H9 (cell line): ENCODE data around the gene SWT1. TPM values are rescaled to one million over a fixed set of nuclear protein-coding genes. Genes with fewer than 3 reads are reported as not detected.
A peak's percentile ranks its signal among the peaks of the same experiment; 100 is the strongest.

ENCODE experiments used
- DNase-seq: peaks from one replicate; pipeline ENCODE4 v3.0.0-alpha.2; 2017
- H2AFZ ChIP-seq: one replicate; pipeline ENCODE4 v1.6.1; 2013; ENCODE audit warnings: mild to moderate bottlenecking, low read length, control low read depth, moderate library complexity
- H2AK5ac ChIP-seq: 2 replicates; pipeline ENCODE4 v1.6.1; 2013; ENCODE audit warnings: low read length, control low read depth, mixed read lengths; ENCODE audit not compliant: insufficient read length
- H2BK120ac ChIP-seq: one replicate; pipeline ENCODE4 v1.6.1; 2013; ENCODE audit warnings: low read depth, mild to moderate bottlenecking, low read length, control low read depth, inconsistent platforms; ENCODE audit not compliant: poor library complexity, severe bottlenecking
- H2BK12ac ChIP-seq: 2 replicates; pipeline ENCODE4 v1.6.1; 2013; ENCODE audit warnings: low read length, control low read depth, mixed read lengths, low read depth; ENCODE audit not compliant: insufficient read length
- H2BK15ac ChIP-seq: 2 replicates; pipeline ENCODE4 v1.6.1; 2013; ENCODE audit warnings: low read depth, low read length, control low read depth
- H2BK20ac ChIP-seq: one replicate; pipeline ENCODE4 v1.6.1; 2013; ENCODE audit warnings: low read depth, mild to moderate bottlenecking, low read length, control low read depth, inconsistent platforms; ENCODE audit not compliant: poor library complexity, severe bottlenecking
- H2BK5ac ChIP-seq: 2 replicates; pipeline ENCODE4 v1.6.1; 2013; ENCODE audit warnings: low read length, control low read depth, mixed read lengths; ENCODE audit not compliant: insufficient read length
- H3K14ac ChIP-seq: 2 replicates; pipeline ENCODE4 v1.6.1; 2013; ENCODE audit warnings: low read length, control low read depth; ENCODE audit not compliant: insufficient read depth
- H3K18ac ChIP-seq: 2 replicates; pipeline ENCODE4 v1.6.1; 2013; ENCODE audit warnings: low read depth, mild to moderate bottlenecking, mixed read lengths, low read length, control low read depth; ENCODE audit not compliant: insufficient read length
- H3K23ac ChIP-seq: 2 replicates; pipeline ENCODE4 v1.6.1; 2013; ENCODE audit warnings: low read length, control low read depth, mixed read lengths, low read depth; ENCODE audit not compliant: insufficient read length
- H3K23me2 ChIP-seq: 2 replicates; pipeline ENCODE4 v1.6.1; 2013; ENCODE audit warnings: low read depth, mild to moderate bottlenecking, mixed read lengths, low read length, control low read depth; ENCODE audit not compliant: insufficient read length, poor library complexity, severe bottlenecking
- H3K27ac ChIP-seq: 2 replicates; pipeline ENCODE4 v1.5.1; 2013; ENCODE audit warnings: low read length, control low read depth, mixed read lengths, low read depth; ENCODE audit not compliant: insufficient read length
- H3K27me3 ChIP-seq: 2 replicates; pipeline ENCODE4 v1.6.1; 2013; ENCODE audit warnings: low read length, control low read depth, inconsistent platforms; ENCODE audit not compliant: insufficient read depth
- H3K4ac ChIP-seq: 2 replicates; pipeline ENCODE4 v1.6.1; 2013; ENCODE audit warnings: low read depth, mild to moderate bottlenecking, control low read depth, inconsistent platforms, low read length, moderate library complexity
- H3K4me1 ChIP-seq: 2 replicates; pipeline ENCODE4 v1.6.1; 2013; ENCODE audit warnings: low read length, control low read depth, inconsistent platforms; ENCODE audit not compliant: insufficient read depth
- H3K4me2 ChIP-seq: 2 replicates; pipeline ENCODE4 v1.6.1; 2013; ENCODE audit warnings: low read length, control low read depth, mixed read lengths; ENCODE audit not compliant: insufficient read length, insufficient read depth
- H3K56ac ChIP-seq: 2 replicates; pipeline ENCODE4 v1.6.1; 2013; ENCODE audit warnings: low read depth, mild to moderate bottlenecking, mixed read lengths, low read length, control low read depth; ENCODE audit not compliant: insufficient read length
- H3K79me1 ChIP-seq: 2 replicates; pipeline ENCODE4 v1.6.1; 2013; ENCODE audit warnings: low read depth, mild to moderate bottlenecking, moderate library complexity, low read length, control low read depth, inconsistent platforms; ENCODE audit not compliant: insufficient read depth, poor library complexity, severe bottlenecking
- H3K79me2 ChIP-seq: 2 replicates; pipeline ENCODE4 v1.6.1; 2013; ENCODE audit warnings: low read length, control low read depth, inconsistent platforms; ENCODE audit not compliant: insufficient read depth
- H3K9ac ChIP-seq: 2 replicates; pipeline ENCODE4 v1.6.1; 2013; ENCODE audit warnings: low read length, control low read depth, mixed read lengths; ENCODE audit not compliant: insufficient read length; ENCODE audit errors: extremely low read depth
- H3K9me3 ChIP-seq: one replicate; pipeline ENCODE4 v1.6.1; 2013; ENCODE audit warnings: low read depth, low read length, inconsistent platforms; ENCODE audit not compliant: control insufficient read depth
- H3T11ph ChIP-seq: one replicate; pipeline ENCODE4 v1.6.1; 2013; ENCODE audit warnings: mild to moderate bottlenecking, low read length, control low read depth, inconsistent platforms
- H4K20me1 ChIP-seq: one replicate; pipeline ENCODE4 v1.6.1; 2013; ENCODE audit not compliant: control insufficient read depth, insufficient read length, insufficient read depth
- H4K5ac ChIP-seq: 2 replicates; pipeline ENCODE4 v1.6.1; 2013; ENCODE audit warnings: low read depth, mild to moderate bottlenecking, mixed read lengths, low read length, control low read depth; ENCODE audit not compliant: insufficient read length
- H4K8ac ChIP-seq: replicated peaks from 2 replicates; pipeline ENCODE4 v1.6.1; 2013; ENCODE audit warnings: low read length, control low read depth, mixed read lengths, low read depth; ENCODE audit not compliant: insufficient read length
- H4K91ac ChIP-seq: 2 replicates; pipeline ENCODE4 v1.6.1; 2013; ENCODE audit warnings: low read depth, mild to moderate bottlenecking, moderate library complexity, mixed read lengths, low read length, control low read depth; ENCODE audit not compliant: insufficient read length
- H3K27ac Mint-ChIP-seq, 3 experiments: 2 replicates in 2 of 3; 3 replicates in 1 of 3; pipeline ENCODE4 v1.8.0; 2020 to 2021; ENCODE audit warnings: mixed read lengths in 3 of 3, mild to moderate bottlenecking in 1 of 3, moderate library complexity in 1 of 3
- H3K27me3 Mint-ChIP-seq: 2 replicates; pipeline ENCODE4 v1.8.0; 2021; ENCODE audit warnings: low read depth, mild to moderate bottlenecking, moderate library complexity, mixed read lengths
- H3K36me3 Mint-ChIP-seq, 3 experiments: 2 replicates in 2 of 3; 3 replicates in 1 of 3; pipeline ENCODE4 v1.8.0; 2020 to 2021; ENCODE audit warnings: low read depth in 3 of 3, mixed read lengths in 3 of 3; ENCODE audit not compliant: insufficient read depth in 1 of 3
- H3K4me1 Mint-ChIP-seq, 2 experiments: 2 replicates each; pipeline ENCODE4 v1.8.0; 2020; ENCODE audit warnings: mixed read lengths in 2 of 2
- H3K4me3 Mint-ChIP-seq, 2 experiments: 2 replicates in 1 of 2; 3 replicates in 1 of 2; pipeline ENCODE4 v1.8.0; 2020 to 2021; ENCODE audit warnings: mild to moderate bottlenecking in 2 of 2, mixed read lengths in 2 of 2, moderate library complexity in 1 of 2
- H3K9me3 Mint-ChIP-seq, 2 experiments: 2 replicates in 1 of 2; 3 replicates in 1 of 2; pipeline ENCODE4 v1.8.0; 2020; ENCODE audit warnings: mild to moderate bottlenecking in 2 of 2, mixed read lengths in 2 of 2, moderate library complexity in 1 of 2
- WGBS: extraction: QIAGEN DNeasy Blood & Tissue Kit; methylation state at CpG from one replicate; pipeline ENCODE4 v1.1.7; 2013; ENCODE audit warnings: missing lambda C conversion rate, low lambda C conversion rate, mixed read lengths; ENCODE audit not compliant: insufficient read length; ENCODE audit errors: extremely low coverage; 5-methylcytosine and 5-hydroxymethylcytosine counted together
- total RNA-seq: library from RNA; stranded (reverse); gene quantifications from 2 replicates; pipeline ENCODE4 v1.2.1, GENCODE V29; 2021
- TF ChIP-seq, protein P1 (sequence below): fragments of 200-600 bp; sonication (generic); conservative IDR thresholded peaks from 3 replicates; pipeline ENCODE4 v1.8.0; 2021; ENCODE audit warnings: antibody characterized with exemption, mild to moderate bottlenecking

SWT1 gene
- total RNA-seq, 1 experiment from 2014 or later, result 5.2 TPM

DNA sequence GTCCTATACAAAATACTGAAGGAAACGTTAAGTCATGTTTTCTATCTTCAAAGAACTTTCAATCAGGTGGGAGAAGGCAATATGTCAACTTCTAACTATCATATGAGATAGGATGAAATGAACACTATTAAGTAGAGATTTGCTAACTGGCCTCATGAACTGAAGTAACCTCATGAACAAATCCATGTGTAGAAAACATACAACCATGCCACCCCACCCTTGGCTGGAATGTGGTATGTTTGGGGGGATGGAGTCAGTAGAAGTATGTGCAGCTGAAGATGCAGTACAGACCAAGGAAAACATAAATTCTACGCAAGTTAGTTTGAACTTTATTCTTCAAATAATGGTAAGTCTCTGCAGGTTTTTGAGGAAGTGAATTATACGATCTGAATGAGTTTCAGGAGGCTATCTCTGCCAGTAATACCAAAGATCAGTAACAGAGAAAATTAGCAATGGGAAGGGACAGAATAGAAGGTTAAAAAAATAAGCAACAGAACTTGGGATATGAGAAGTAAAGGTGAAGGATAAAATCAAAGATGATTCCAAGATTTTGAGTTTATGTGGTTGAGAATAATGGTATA is 4.7 kb upstream of the SWT1 start:
- WGBS, result no CpG with 5 or more reads among the region's 3 CpGs
- Histone ChIP-seq H3K18ac (no peak overlapping the region), H4K8ac (no peak overlapping the region), H3K79me1 (no peaks in the 10 kb centered on the region), H3K79me2 (no peaks in the 10 kb centered on the region), H3K23me2 (peaks cover 6% of the 10 kb centered on the region), H3K27me3 (no peaks in the 10 kb centered on the region), H3K9ac (no peak overlapping the region), H4K5ac (no peak overlapping the region), H2BK5ac (no peak overlapping the region), H2BK15ac (no peak overlapping the region), H3K4ac (no peak overlapping the region), H3T11ph (no peak overlapping the region), H3K14ac (no peak overlapping the region), H3K4me1 (no peaks in the 10 kb centered on the region), H2BK120ac (no peak overlapping the region), H3K9me3 (no peaks in the 10 kb centered on the region), H2BK20ac (no peak overlapping the region), H4K20me1 (no peaks in the 10 kb centered on the region), H3K27ac (no peak overlapping the region), H2AK5ac (no peak overlapping the region), H2AFZ (no peak overlapping the region), H3K56ac (no peak overlapping the region), H3K4me2 (no peak overlapping the region), H2BK12ac (no peak overlapping the region), H3K23ac (no peak overlapping the region), H4K91ac (no peak overlapping the region)
- H3K4me3 Mint-ChIP-seq, result no peak overlapping the region
- H3K27ac Mint-ChIP-seq, result 0 out of 7 replicates have a peak overlapping the region, but pooled peaks of 1 of the 3 experiments have one; percentile 2
- no peaks in the 10 kb centered on the region for H3K27me3 Mint-ChIP-seq
- H3K4me1 Mint-ChIP-seq, result peaks cover 7 to 8% of the 10 kb centered on the region in 2 experiments
- H3K36me3 Mint-ChIP-seq, result peaks cover 1 to 19% (median 17%) of the 10 kb centered on the region in 3 experiments; a peak in 6 of 7 replicates
- TF ChIP-seq, protein P1, sequence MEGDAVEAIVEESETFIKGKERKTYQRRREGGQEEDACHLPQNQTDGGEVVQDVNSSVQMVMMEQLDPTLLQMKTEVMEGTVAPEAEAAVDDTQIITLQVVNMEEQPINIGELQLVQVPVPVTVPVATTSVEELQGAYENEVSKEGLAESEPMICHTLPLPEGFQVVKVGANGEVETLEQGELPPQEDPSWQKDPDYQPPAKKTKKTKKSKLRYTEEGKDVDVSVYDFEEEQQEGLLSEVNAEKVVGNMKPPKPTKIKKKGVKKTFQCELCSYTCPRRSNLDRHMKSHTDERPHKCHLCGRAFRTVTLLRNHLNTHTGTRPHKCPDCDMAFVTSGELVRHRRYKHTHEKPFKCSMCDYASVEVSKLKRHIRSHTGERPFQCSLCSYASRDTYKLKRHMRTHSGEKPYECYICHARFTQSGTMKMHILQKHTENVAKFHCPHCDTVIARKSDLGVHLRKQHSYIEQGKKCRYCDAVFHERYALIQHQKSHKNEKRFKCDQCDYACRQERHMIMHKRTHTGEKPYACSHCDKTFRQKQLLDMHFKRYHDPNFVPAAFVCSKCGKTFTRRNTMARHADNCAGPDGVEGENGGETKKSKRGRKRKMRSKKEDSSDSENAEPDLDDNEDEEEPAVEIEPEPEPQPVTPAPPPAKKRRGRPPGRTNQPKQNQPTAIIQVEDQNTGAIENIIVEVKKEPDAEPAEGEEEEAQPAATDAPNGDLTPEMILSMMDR, result no peak
- H3K9me3 Mint-ChIP-seq, result no peaks in the 10 kb centered on the region; a peak in 2 of 5 replicates
- DNase-seq, result no peak
